HFF-Myc (cell line): Measurements from ENCODE around the gene HCFC1R1.
"Not testable (repeated sequence)": the region's sequence is repeated elsewhere in the genome, so short reads cannot be mapped to it uniquely, and the experiment has no call there.

ENCODE experiments used
- DNase-seq: peaks from one replicate; pipeline ENCODE4 v3.0.0-alpha.2; 2011; ENCODE audit warnings: low read depth; ENCODE audit errors: extremely low read depth
- H3K4me3 ChIP-seq: replicated peaks from 2 replicates; pipeline ENCODE4 v1.5.1; 2011; ENCODE audit warnings: low read depth, mild to moderate bottlenecking, control low read depth, low read length
- CTCF ChIP-seq: IDR thresholded peaks from 2 replicates; pipeline ENCODE4 v1.5.1; 2012; ENCODE audit warnings: mild to moderate bottlenecking, low read depth, low read length, control low read depth; ENCODE audit errors: missing control alignments

Gene HCFC1R1

GRCh38 chr16:3054965-3055733 is 31.4 kb upstream of the HCFC1R1 start:
- no peak for TF ChIP-seq CTCF
- no peak for DNase-seq
- H3K4me3 ChIP-seq: no peak overlapping the region

- not testable (repeated sequence) for DNase-seq, H3K4me3 ChIP-seq
Observed at GRCh38 chr16:3053330-3053710, 29.6 kb upstream of the HCFC1R1 start.

GRCh38 chr16:3052571-3053329 is 29.0 kb upstream of the HCFC1R1 start:
- not testable (repeated sequence) for H3K4me3 ChIP-seq, DNase-seq

- TF ChIP-seq CTCF: no peak
- no peak overlapping the region for H3K4me3 ChIP-seq
- no peak for DNase-seq
Observed at GRCh38 chr16:3051494-3051893, 27.8 kb upstream of the HCFC1R1 start.

GRCh38 chr16:3051009-3051408 is 27.3 kb upstream of the HCFC1R1 start:
- DNase-seq: no peak
- no peak overlapping the region for H3K4me3 ChIP-seq
- TF ChIP-seq CTCF: no peak

GRCh38 chr16:3050487-3050886 is 26.7 kb upstream of the HCFC1R1 start:
- no peak for DNase-seq
- H3K4me3 ChIP-seq: no peak overlapping the region
- TF ChIP-seq CTCF: no peak

- H3K4me3 ChIP-seq: no peak overlapping the region
- no peak for TF ChIP-seq CTCF
- no peak for DNase-seq
Observed at GRCh38 chr16:3049921-3050481, 26.3 kb upstream of the HCFC1R1 start.
